IMR-90 (cell line): ENCODE data around the gene BBS5. TPM values are rescaled to one million over a fixed set of nuclear protein-coding genes. Genes with fewer than 3 reads are reported as not detected.

Experiments
- ATAC-seq: fragments of 200-7000 bp; cut with Tn5 transposase; 2 replicates; pipeline ENCODE4 v1.9.1; 2020; ENCODE audit warnings: low read depth, mild to moderate bottlenecking, moderate library complexity
- BruUV-seq: library from RNA; stranded (reverse); fragments of 400-500 nt; replicated peaks from 2 replicates; lab custom pipeline; 2021; lab: Mats Ljungman, UMichigan
- CTCF ChIA-PET: fragments of 300-600 bp; formaldehyde crosslinking; extraction: SDS; loops from one replicate; lab custom pipeline; 2021; ENCODE audit warnings: antibody characterized with exemption; lab: Yijun Ruan, JAX
- POLR2A ChIA-PET: fragments of 300-600 bp; sonication (Branson Sonifier 250); formaldehyde crosslinking; loops from one replicate; lab custom pipeline; 2022; ENCODE audit warnings: antibody characterized with exemption; ENCODE audit not compliant: unreplicated experiment; lab: Charles Lee
- DNase-seq: peaks from one replicate; pipeline ENCODE4 v3.0.0; 2013
- H2AFZ ChIP-seq: replicated peaks from 2 replicates; pipeline ENCODE3; 2013; ENCODE audit warnings: low read length, mild to moderate bottlenecking; ENCODE audit not compliant: poor library complexity
- H2AK5ac ChIP-seq: 2 replicates; pipeline ENCODE4 v1.6.1; 2013; ENCODE audit warnings: low read depth, low read length, inconsistent platforms
- H2AK9ac ChIP-seq: replicated peaks from 2 replicates; pipeline ENCODE3; 2013; ENCODE audit warnings: mild to moderate bottlenecking, low read depth, low read length, moderate library complexity; ENCODE audit not compliant: poor library complexity
- H2BK120ac ChIP-seq: 2 replicates; pipeline ENCODE4 v1.6.1; 2013; ENCODE audit warnings: low read depth, low read length, inconsistent platforms
- H2BK15ac ChIP-seq: 3 replicates; pipeline ENCODE4 v1.6.1; 2013; ENCODE audit warnings: low read depth, low read length, inconsistent platforms
- H2BK20ac ChIP-seq: 2 replicates; pipeline ENCODE4 v1.6.1; 2013; ENCODE audit warnings: low read depth, mild to moderate bottlenecking, inconsistent platforms, low read length, moderate library complexity
- H2BK5ac ChIP-seq: 2 replicates; pipeline ENCODE4 v1.6.1; 2013; ENCODE audit warnings: mild to moderate bottlenecking, low read depth, low read length, inconsistent platforms; ENCODE audit not compliant: poor library complexity, severe bottlenecking
- H3K14ac ChIP-seq: replicated peaks from 2 replicates; pipeline ENCODE4 v1.6.1; 2013; ENCODE audit warnings: low read depth, low read length, inconsistent platforms
- H3K18ac ChIP-seq: 2 replicates; pipeline ENCODE4 v1.6.1; 2013; ENCODE audit warnings: low read depth, low read length, control low read depth
- H3K23ac ChIP-seq: 2 replicates; pipeline ENCODE4 v1.6.1; 2013; ENCODE audit warnings: low read depth, low read length, inconsistent platforms
- H3K27ac ChIP-seq: 2 replicates; pipeline ENCODE4 v1.5.1; 2013; ENCODE audit warnings: mild to moderate bottlenecking, control low read depth, low read length; ENCODE audit not compliant: insufficient read depth
- H3K27me3 ChIP-seq: 2 replicates; pipeline ENCODE4 v1.6.1; 2013; ENCODE audit warnings: low read length; ENCODE audit not compliant: control insufficient read depth, insufficient read depth
- H3K36me3 ChIP-seq: 2 replicates; pipeline ENCODE4 v1.6.1; 2013; ENCODE audit warnings: low read length, mixed read lengths; ENCODE audit not compliant: control insufficient read depth, insufficient read depth
- H3K4ac ChIP-seq: 2 replicates; pipeline ENCODE4 v1.6.1; 2013; ENCODE audit warnings: low read depth, low read length, inconsistent platforms
- H3K4me1 ChIP-seq: 2 replicates; pipeline ENCODE4 v1.6.1; 2013; ENCODE audit warnings: low read length, mixed read lengths; ENCODE audit not compliant: control insufficient read depth, insufficient read depth
- H3K4me2 ChIP-seq: 2 replicates; pipeline ENCODE4 v1.6.1; 2013; ENCODE audit warnings: low read depth, mild to moderate bottlenecking, control low read depth, low read length, moderate library complexity
- H3K4me3 ChIP-seq: 2 replicates; pipeline ENCODE4 v1.5.1; 2013; ENCODE audit warnings: low read depth, mild to moderate bottlenecking, control low read depth, low read length, moderate library complexity; ENCODE audit not compliant: insufficient read depth
- H3K56ac ChIP-seq: 2 replicates; pipeline ENCODE4 v1.6.1; 2013; ENCODE audit warnings: low read length, inconsistent platforms; ENCODE audit not compliant: insufficient read depth; ENCODE audit errors: extremely low read depth
- H3K79me1 ChIP-seq, 2 experiments: 2 replicates each; pipeline ENCODE4 v1.6.1; 2013; ENCODE audit warnings: low read length in 2 of 2, inconsistent platforms in 1 of 2, low read depth in 1 of 2
- H3K9ac ChIP-seq: 2 replicates; pipeline ENCODE4 v1.6.1; 2013; ENCODE audit warnings: low read depth, low read length, control low read depth
- H3K9me1 ChIP-seq: 2 replicates; pipeline ENCODE4 v1.6.1; 2013; ENCODE audit warnings: low read length, inconsistent platforms; ENCODE audit not compliant: insufficient read depth
- H3K9me3 ChIP-seq: 2 replicates; pipeline ENCODE4 v1.6.1; 2013; ENCODE audit warnings: low read length; ENCODE audit not compliant: control insufficient read depth, insufficient read depth
- H4K20me1 ChIP-seq: 2 replicates; pipeline ENCODE4 v1.6.1; 2013; ENCODE audit warnings: low read length, inconsistent platforms; ENCODE audit not compliant: insufficient read depth
- H4K5ac ChIP-seq: 2 replicates; pipeline ENCODE4 v1.6.1; 2013; ENCODE audit warnings: mild to moderate bottlenecking, low read depth, low read length, control low read depth
- H4K8ac ChIP-seq, 2 experiments: 2 replicates each; pipeline ENCODE4 v1.6.1; 2013; ENCODE audit warnings: low read depth in 2 of 2, low read length in 2 of 2, control low read depth in 1 of 2, inconsistent platforms in 1 of 2
- H4K91ac ChIP-seq: 2 replicates; pipeline ENCODE4 v1.6.1; 2013; ENCODE audit warnings: low read depth, low read length, inconsistent platforms; ENCODE audit not compliant: insufficient read depth
- CEBPB ChIP-seq: IDR thresholded peaks from 2 replicates; pipeline ENCODE4 v1.6.1; 2012; ENCODE audit warnings: low read depth, low read length, improper control_type of control experiment
- FOS ChIP-seq: fragments of 150-350 bp; IDR thresholded peaks from 2 replicates; pipeline ENCODE4 v1.6.1; 2016; ENCODE audit warnings: low read depth, low read length
- MAFK ChIP-seq: IDR thresholded peaks from 2 replicates; pipeline ENCODE4 v1.6.1; 2012; ENCODE audit warnings: low read depth, low read length, improper control_type of control experiment
- NFE2L2 ChIP-seq: fragments of 150-350 bp; IDR thresholded peaks from 2 replicates; pipeline ENCODE4 v1.6.1; 2016; ENCODE audit warnings: low read depth, mild to moderate bottlenecking, low read length
- POLR2A ChIP-seq: IDR thresholded peaks from 2 replicates; pipeline ENCODE4 v1.6.1; 2012; ENCODE audit warnings: mild to moderate bottlenecking, low read depth, low read length
- RCOR1 ChIP-seq: IDR thresholded peaks from 2 replicates; pipeline ENCODE4 v1.6.1; 2012; ENCODE audit warnings: mild to moderate bottlenecking, low read length, improper control_type of control experiment; ENCODE audit not compliant: insufficient replicate concordance
- WGBS, 2 experiments: methylation state at CpG; one replicate each; pipeline versions ENCODE4 v1.1.5 to v1.1.7; 2013; ENCODE audit warnings: missing lambda C conversion rate in 2 of 2; ENCODE audit not compliant: insufficient read length in 1 of 2; ENCODE audit errors: extremely low coverage in 2 of 2; 5-methylcytosine and 5-hydroxymethylcytosine counted together
- dilution Hi-C: fragments of 300-500 bp; cut with HindIII; formaldehyde crosslinking; loops from one replicate; pipeline ENCODE4 v1.14.3; 2018; ENCODE audit warnings: low sequenced_read_pairs; ENCODE audit not compliant: unreplicated experiment
- in situ Hi-C: fragments of 300-500 bp; cut with MboI; formaldehyde crosslinking; loops from 3 replicates; pipeline ENCODE4 v1.14.3; 2019; ENCODE audit warnings: low sequenced_read_pairs, inconsistent platforms, mixed read lengths
- intact Hi-C: fragments of 100-400 bp; cut with micrococcal nuclease; formaldehyde crosslinking; loops from 2 replicates; pipeline ENCODE4 v1.10.0; 2022
- polyA plus RNA-seq, 3 experiments: library from polyadenylated mRNA; depleted of rRNA; stranded (reverse); fragments of >200 nt; gene quantifications; 2 replicates each; pipeline ENCODE4 v1.2.3, GENCODE V29; 2012; ENCODE audit warnings: low replicate concordance in 1 of 3
- total RNA-seq: library from RNA; depleted of rRNA; stranded (reverse); fragments of >200 nt; gene quantifications from 2 replicates; pipeline ENCODE4 v1.2.3, GENCODE V29; 2012
- TF ChIP-seq, protein P1 (sequence below): fragments of 150-350 bp; IDR thresholded peaks from 2 replicates; pipeline ENCODE4 v1.6.1; 2017; ENCODE audit warnings: mild to moderate bottlenecking, antibody characterized with exemption, low read length, low read depth
- TF ChIP-seq, protein P2 (sequence below): fragments of 150-350 bp; IDR thresholded peaks from 2 replicates; pipeline ENCODE4 v1.6.1; 2016; ENCODE audit warnings: low read depth, mild to moderate bottlenecking, low read length, moderate library complexity, borderline replicate concordance

The BBS5 gene
- total and polyA plus RNA-seq, 2 of the 4 experiments (the other 2 are of a cell fraction), result 1.4 to 4.1 TPM

DNA sequence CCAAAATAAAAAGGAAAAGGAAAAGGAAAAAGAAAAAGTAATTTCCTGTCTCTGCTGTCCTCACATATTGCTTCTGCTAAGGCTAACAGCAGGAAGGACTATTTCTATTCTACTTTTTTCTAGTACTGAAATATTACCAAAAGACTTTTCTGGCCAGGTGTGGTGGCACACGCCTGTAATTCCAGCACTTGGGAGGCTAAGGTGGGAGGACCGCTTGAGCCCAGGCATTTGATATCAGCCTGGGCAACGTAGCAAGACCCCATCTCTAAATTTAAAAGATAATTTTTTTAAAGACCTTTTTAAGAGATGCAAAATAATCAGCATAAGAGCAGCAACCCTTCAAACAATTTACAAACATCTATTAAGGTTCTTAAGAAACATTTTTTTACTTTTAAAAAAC lies 63.1 kb downstream of the BBS5 start:
- BruUV-seq, result no TSS peak
- no CpG with 5 or more reads among the region's 3 CpGs for WGBS, 2 experiments
- POLR2A ChIA-PET, result no interaction called here

More for the DNA sequence above, 63.1 kb downstream of the BBS5 start:
- TF ChIP-seq, protein P1, sequence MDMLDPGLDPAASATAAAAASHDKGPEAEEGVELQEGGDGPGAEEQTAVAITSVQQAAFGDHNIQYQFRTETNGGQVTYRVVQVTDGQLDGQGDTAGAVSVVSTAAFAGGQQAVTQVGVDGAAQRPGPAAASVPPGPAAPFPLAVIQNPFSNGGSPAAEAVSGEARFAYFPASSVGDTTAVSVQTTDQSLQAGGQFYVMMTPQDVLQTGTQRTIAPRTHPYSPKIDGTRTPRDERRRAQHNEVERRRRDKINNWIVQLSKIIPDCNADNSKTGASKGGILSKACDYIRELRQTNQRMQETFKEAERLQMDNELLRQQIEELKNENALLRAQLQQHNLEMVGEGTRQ, result no peak
- TF ChIP-seq MAFK, result no peak
- TF ChIP-seq POLR2A, result no peak
- no peak for TF ChIP-seq NFE2L2
- TF ChIP-seq CEBPB, result no peak
- TF ChIP-seq, protein P2, sequence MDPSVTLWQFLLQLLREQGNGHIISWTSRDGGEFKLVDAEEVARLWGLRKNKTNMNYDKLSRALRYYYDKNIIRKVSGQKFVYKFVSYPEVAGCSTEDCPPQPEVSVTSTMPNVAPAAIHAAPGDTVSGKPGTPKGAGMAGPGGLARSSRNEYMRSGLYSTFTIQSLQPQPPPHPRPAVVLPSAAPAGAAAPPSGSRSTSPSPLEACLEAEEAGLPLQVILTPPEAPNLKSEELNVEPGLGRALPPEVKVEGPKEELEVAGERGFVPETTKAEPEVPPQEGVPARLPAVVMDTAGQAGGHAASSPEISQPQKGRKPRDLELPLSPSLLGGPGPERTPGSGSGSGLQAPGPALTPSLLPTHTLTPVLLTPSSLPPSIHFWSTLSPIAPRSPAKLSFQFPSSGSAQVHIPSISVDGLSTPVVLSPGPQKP, result no peak
- no peak for TF ChIP-seq FOS
- no peak for TF ChIP-seq RCOR1
- Histone ChIP-seq H3K9me1 (no peaks in the 10 kb centered on the region), H3K23ac (no peak overlapping the region), H3K9ac (no peak overlapping the region), H3K9me3 (no peaks in the 10 kb centered on the region), H4K8ac (no peak overlapping the region), H4K91ac (no peak overlapping the region), H3K27me3 (no peaks in the 10 kb centered on the region), H3K4ac (no peak overlapping the region), H3K4me1 (no peaks in the 10 kb centered on the region), H3K18ac (no peak overlapping the region), H3K79me1 (no peaks in the 10 kb centered on the region), H2BK20ac (no peak overlapping the region), H3K4me2 (no peak overlapping the region), H3K4me3 (no peak overlapping the region), H4K20me1 (no peaks in the 10 kb centered on the region), H4K5ac (no peak overlapping the region), H3K36me3 (peaks cover 8% of the 10 kb centered on the region; the same call in 1 of the 2 replicates), H2BK120ac (no peak overlapping the region), H2BK5ac (no peak overlapping the region), H3K56ac (no peak overlapping the region), H2BK15ac (no peak overlapping the region), H2AFZ (no peak overlapping the region), H3K14ac (no peak overlapping the region), H3K27ac (no peak overlapping the region), H2AK5ac (no peak overlapping the region), H2AK9ac (no peak overlapping the region)
- in situ Hi-C loops (no loop called here), intact Hi-C loops (no loop called here), dilution Hi-C loops (no loop called here)
- CTCF ChIA-PET, result no interaction called here
- no peak for DNase-seq
- ATAC-seq, result no peak
